Adrenal gland (tissue), 5 donors: ENCODE results near the gene SCCPDH.

Source experiments
- CTCF ChIP-seq, 6 experiments: fragments of 450-650 bp in 4 of 6; fragments of 200-600 bp in 2 of 6; sonication (generic) in 1 of 6; IDR thresholded peaks; 1 replicate in 5 of 6; 2 replicates in 1 of 6; pipeline versions ENCODE4 v1.5.1 to v1.8.0; 2016 to 2021; ENCODE audit warnings: antibody characterized with exemption in 6 of 6, mild to moderate bottlenecking in 2 of 6, moderate library complexity in 1 of 6
- POLR2A ChIP-seq, 2 donors: fragments of 450-650 bp; IDR thresholded peaks; one replicate each; pipeline ENCODE4 v1.6.1; 2017; ENCODE audit warnings: antibody characterized with exemption in 2 of 2, mild to moderate bottlenecking in 2 of 2, moderate library complexity in 1 of 2
- donor health status: DM: no; HTN: no; CAD: no.

GRCh38 chr1:246801241-246802020, 77.2 kb downstream of the SCCPDH start:
- no peak for TF ChIP-seq POLR2A (IDR thresholded peaks at IDR 0.05)
- TF ChIP-seq CTCF (IDR thresholded peaks at IDR 0.05), result no peak
